ENCODE measurements around the gene B3GLCT.
A peak's percentile ranks its signal among the peaks of the same experiment; 100 is the strongest.

B3GLCT gene

GRCh38 chr13:31224963-31225559 lies 25.3 kb downstream of the B3GLCT start:
- DNase-seq = no peak

- no peak for DNase-seq
These were observed 26.4 kb downstream of the B3GLCT start for GRCh38 chr13:31225998-31226675.

GRCh38 chr13:31227063-31227462 lies 27.3 kb downstream of the B3GLCT start:
- DNase-seq = no peak

- DNase-seq = no peak
These were observed 28.1 kb downstream of the B3GLCT start for GRCh38 chr13:31227870-31228269.

GRCh38 chr13:31234729-31235128 lies 35.0 kb downstream of the B3GLCT start:
- DNase-seq = no peak

GRCh38 chr13:31236211-31236786 lies 36.5 kb downstream of the B3GLCT start:
- DNase-seq = peak; percentile 15 to 51

GRCh38 chr13:31240921-31241320 lies 41.1 kb downstream of the B3GLCT start:
- no peak for DNase-seq

GRCh38 chr13:31242367-31242766 lies 42.6 kb downstream of the B3GLCT start:
- DNase-seq = no peak

- no peak for DNase-seq
These were observed 43.1 kb downstream of the B3GLCT start for GRCh38 chr13:31242916-31243315.

GRCh38 chr13:31245598-31246373 lies 46.0 kb downstream of the B3GLCT start:
- DNase-seq = no peak

- DNase-seq = no peak
These were observed 47.1 kb downstream of the B3GLCT start for GRCh38 chr13:31246918-31247317.

- no peak for DNase-seq
These were observed 48.6 kb downstream of the B3GLCT start for GRCh38 chr13:31248361-31248760.

- DNase-seq = no peak
These were observed 49.3 kb downstream of the B3GLCT start for GRCh38 chr13:31248965-31249539.

GRCh38 chr13:31250435-31250834 lies 50.7 kb downstream of the B3GLCT start:
- no peak for DNase-seq

- no peak for DNase-seq
These were observed 61.5 kb downstream of the B3GLCT start for GRCh38 chr13:31261241-31261640.

GRCh38 chr13:31263346-31263745 lies 63.6 kb downstream of the B3GLCT start:
- no peak for DNase-seq

GRCh38 chr13:31264151-31264550 lies 64.4 kb downstream of the B3GLCT start:
- DNase-seq = no peak

- DNase-seq = no peak
These were observed 67.5 kb downstream of the B3GLCT start for GRCh38 chr13:31267126-31267784.

- no peak for DNase-seq
These were observed 74.6 kb downstream of the B3GLCT start for GRCh38 chr13:31274390-31274789.

- DNase-seq = no peak
These were observed 76.6 kb downstream of the B3GLCT start for GRCh38 chr13:31276421-31276820.

- DNase-seq = no peak
These were observed 79.1 kb downstream of the B3GLCT start for GRCh38 chr13:31278869-31279268.

GRCh38 chr13:31282741-31283455 lies 83.1 kb downstream of the B3GLCT start:
- peak; percentile 2 for DNase-seq

Measured in inflammatory macrophage treated with lipopolysaccharide for 1 hour (primary cell).